GM12892 (cell line): ENCODE measurements around the gene FIBCD1.

ENCODE experiments used
- DNase-seq: peaks from one replicate; pipeline ENCODE4 v3.0.0; 2011; ENCODE audit not compliant: insufficient read length
- FAIRE-seq: peaks from 2 replicates; lab custom pipeline; 2011; peaks lifted over from hg19 to GRCh38; lab: Jason Lieb, UNC
- POLR2A ChIP-seq: IDR thresholded peaks from 2 replicates; pipeline ENCODE4 v1.6.1; 2011; ENCODE audit warnings: low read depth, low read length, control low read depth
- POLR2AphosphoS5 ChIP-seq: IDR thresholded peaks from 2 replicates; pipeline ENCODE4 v1.6.1; 2011; ENCODE audit warnings: low read depth, low read length, control low read depth
- TAF1 ChIP-seq: IDR thresholded peaks from 2 replicates; pipeline ENCODE4 v1.6.1; 2011; ENCODE audit warnings: low read depth, mild to moderate bottlenecking, control low read depth, low read length, borderline replicate concordance

FIBCD1 gene

DNA sequence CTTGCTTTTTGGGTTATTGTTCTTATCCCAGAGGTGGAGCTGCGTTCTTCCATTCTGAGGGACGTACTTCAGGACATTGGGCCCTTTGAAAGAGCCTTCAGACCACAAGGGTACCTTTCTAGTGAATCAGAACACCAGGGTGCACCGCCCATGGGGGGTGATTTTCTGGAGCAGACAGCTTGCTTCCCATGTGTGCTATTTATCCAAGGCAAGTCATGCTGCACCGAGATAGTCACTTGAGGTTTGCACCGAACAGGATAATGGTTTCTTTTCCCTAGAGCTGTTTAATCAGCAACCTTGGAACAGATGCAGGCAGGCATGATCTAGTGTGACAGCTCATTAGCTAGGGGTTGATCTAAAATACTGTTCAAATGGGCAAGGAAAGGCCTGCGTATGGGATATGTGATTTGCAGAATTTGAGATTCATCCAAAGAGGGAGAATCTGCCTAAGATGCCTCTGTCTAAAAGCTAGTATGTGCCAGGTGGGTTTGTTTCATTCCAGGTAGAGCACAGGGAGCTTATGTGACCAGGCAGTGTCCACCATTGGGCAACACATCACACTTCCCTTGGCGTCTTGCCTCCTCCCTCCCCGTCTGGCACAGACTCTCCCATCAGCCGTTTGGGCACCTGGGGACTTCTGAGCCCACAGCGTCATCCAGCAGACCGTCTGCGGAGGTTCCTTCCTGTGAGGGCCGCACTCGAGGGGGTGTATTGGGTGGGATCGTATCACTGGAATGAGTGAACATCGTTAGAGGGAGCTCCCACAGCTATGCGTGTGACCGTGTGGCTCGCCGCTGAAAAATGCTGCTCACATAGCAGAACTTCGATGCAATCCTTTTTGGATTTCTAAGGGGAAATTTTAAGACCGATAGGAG lies 80.9 kb downstream of the FIBCD1 start:
- DNase-seq (no peak), FAIRE-seq (no peak)
- TF ChIP-seq POLR2AphosphoS5 (no peak), POLR2A (no peak), TAF1 (no peak)

DNA sequence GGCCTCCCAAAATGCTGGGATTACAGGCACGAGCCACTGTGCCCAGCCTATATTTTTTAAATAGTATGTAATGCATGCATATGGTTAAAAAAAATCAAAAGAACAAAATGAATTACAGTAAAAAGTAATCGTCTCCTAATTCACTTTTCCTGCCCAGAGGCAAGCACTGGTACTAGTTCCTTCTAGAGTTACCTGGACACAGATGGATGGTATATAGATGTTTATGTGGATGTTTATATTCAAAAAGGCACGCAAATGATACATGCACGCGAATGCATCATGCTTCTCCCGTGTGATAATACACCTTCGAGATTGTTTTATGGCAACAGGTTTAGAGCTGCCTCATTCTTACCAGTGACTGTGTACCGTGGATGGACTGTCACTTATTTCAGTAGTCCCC lies 82.6 kb downstream of the FIBCD1 start:
- no peak for TF ChIP-seq POLR2AphosphoS5
- DNase-seq (no peak), FAIRE-seq (no peak)

DNA sequence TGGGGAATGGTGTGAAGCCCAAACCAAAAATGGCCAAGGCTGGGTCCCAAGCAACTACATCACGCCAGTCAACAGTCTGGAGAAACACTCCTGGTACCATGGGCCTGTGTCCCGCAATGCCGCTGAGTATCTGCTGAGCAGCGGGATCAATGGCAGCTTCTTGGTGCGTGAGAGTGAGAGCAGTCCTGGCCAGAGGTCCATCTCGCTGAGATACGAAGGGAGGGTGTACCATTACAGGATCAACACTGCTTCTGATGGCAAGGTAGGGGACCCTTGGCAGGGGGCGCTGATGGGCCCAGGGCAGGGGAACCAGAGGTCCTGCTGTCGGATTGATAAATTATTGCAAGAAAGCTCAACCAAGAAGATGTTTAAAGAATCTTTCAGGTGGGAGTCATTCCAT lies 84.2 kb downstream of the FIBCD1 start:
- no peak for FAIRE-seq
- TF ChIP-seq POLR2AphosphoS5 = no peak
- TF ChIP-seq POLR2A = no peak
- no peak for TF ChIP-seq TAF1
- no peak for DNase-seq

DNA sequence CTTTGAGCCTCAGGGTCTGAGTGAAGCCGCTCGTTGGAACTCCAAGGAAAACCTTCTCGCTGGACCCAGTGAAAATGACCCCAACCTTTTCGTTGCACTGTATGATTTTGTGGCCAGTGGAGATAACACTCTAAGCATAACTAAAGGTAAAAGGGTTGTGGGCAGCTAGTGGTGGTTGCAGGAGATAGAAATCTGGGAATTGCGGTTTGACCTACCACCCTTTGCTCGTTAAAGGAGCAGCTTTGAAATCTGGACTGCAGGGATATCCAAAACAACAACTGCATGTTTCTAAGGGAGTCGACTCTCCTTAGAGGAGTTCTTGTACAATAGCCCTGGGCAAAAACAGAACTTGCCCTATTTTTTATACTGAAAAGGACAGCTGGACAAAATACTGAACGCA lies 85.0 kb downstream of the FIBCD1 start:
- FAIRE-seq = no peak
- DNase-seq = no peak
- TF ChIP-seq POLR2AphosphoS5 = no peak

DNA sequence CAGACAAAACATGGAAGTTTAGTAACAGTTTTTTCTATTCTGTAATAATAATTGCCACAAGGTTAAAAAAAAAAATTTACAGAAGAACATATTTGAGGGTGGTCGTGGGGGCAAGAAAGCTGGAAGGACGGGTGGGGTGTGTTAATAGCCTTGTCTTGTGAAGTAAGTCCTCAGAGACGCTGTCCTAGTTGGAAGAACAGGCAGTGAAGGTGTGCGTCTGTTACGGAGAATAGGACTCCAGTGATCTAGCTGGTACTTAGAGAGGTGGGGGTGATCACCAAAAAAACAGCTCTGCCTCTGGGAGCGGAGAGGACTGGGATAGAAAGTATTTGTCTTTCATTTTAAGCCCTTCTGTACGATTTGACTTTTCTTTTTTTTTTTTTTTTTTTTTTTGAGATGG lies 86.2 kb downstream of the FIBCD1 start:
- TF ChIP-seq POLR2A (no peak), TAF1 (no peak), POLR2AphosphoS5 (no peak)
- DNase-seq (no peak), FAIRE-seq (no peak)
